HG03103 (cell line): ENCODE data around the gene KIF11.

ENCODE experiments used
- ATAC-seq: cut with Tn5 transposase; IDR thresholded peaks from one replicate; pipeline ENCODE4 v1.9.1; 2021; ENCODE audit warnings: low read depth; ENCODE audit not compliant: unreplicated experiment

KIF11 gene

GRCh38 chr10:92667078-92667477, 74.1 kb downstream of the KIF11 start:
- ATAC-seq = no peak

GRCh38 chr10:92677708-92678107, 84.8 kb downstream of the KIF11 start:
- no peak for ATAC-seq

- no peak for ATAC-seq
Observed at GRCh38 chr10:92678206-92678605, 85.3 kb downstream of the KIF11 start.

GRCh38 chr10:92681306-92681834, 88.4 kb downstream of the KIF11 start:
- no peak for ATAC-seq

- no peak for ATAC-seq
Observed at GRCh38 chr10:92688573-92688926, 95.6 kb downstream of the KIF11 start.

- ATAC-seq = peak; percentile 21
Observed at GRCh38 chr10:92688927-92689662, 96.2 kb downstream of the KIF11 start.

- ATAC-seq = peak; percentile 49
Observed at GRCh38 chr10:92689663-92690210, 96.8 kb downstream of the KIF11 start, which contains the start of gene HHEX. HHEX (plus strand) TSS chr10:92689955; CDS start chr10:92689987, 32 bp downstream.

GRCh38 chr10:92690211-92690914, 97.4 kb downstream of the KIF11 start:
- no peak for ATAC-seq

- ATAC-seq = no peak
Observed at GRCh38 chr10:92690915-92691590, 98.1 kb downstream of the KIF11 start.

- no peak for ATAC-seq
Observed at GRCh38 chr10:92691591-92692079, 98.7 kb downstream of the KIF11 start.

GRCh38 chr10:92692080-92692671, 99.2 kb downstream of the KIF11 start:
- ATAC-seq = no peak

GRCh38 chr10:92692697-92693533, 100.0 kb downstream of the KIF11 start:
- no peak for ATAC-seq

- no peak for ATAC-seq
Observed at GRCh38 chr10:92693534-92693893, 100.6 kb downstream of the KIF11 start.

GRCh38 chr10:92695679-92696605, 103.0 kb downstream of the KIF11 start:
- no peak for ATAC-seq

- ATAC-seq = no peak
Observed at GRCh38 chr10:92696606-92697383, 103.9 kb downstream of the KIF11 start.

- no peak for ATAC-seq
Observed at GRCh38 chr10:92697663-92698511, 105.0 kb downstream of the KIF11 start.

- ATAC-seq = no peak
Observed at GRCh38 chr10:92699193-92699517, 106.2 kb downstream of the KIF11 start.
